Activated CD8-positive, alpha-beta memory T cell treated with anti-CD3 and anti-CD28 coated beads, Interleukin-2, amount 50 U/mL, for 24 hours (primary cell): ENCODE results near the gene PRR29.
"Not testable (repeated sequence)": the region's sequence is repeated elsewhere in the genome, so short reads cannot be mapped to it uniquely, and the experiment has no call there.

ENCODE experiments used
- DNase-seq: peaks from one replicate; pipeline ENCODE4 v3.0.0-alpha.2; 2020; ENCODE audit errors: extremely low read depth

The PRR29 gene

DNA sequence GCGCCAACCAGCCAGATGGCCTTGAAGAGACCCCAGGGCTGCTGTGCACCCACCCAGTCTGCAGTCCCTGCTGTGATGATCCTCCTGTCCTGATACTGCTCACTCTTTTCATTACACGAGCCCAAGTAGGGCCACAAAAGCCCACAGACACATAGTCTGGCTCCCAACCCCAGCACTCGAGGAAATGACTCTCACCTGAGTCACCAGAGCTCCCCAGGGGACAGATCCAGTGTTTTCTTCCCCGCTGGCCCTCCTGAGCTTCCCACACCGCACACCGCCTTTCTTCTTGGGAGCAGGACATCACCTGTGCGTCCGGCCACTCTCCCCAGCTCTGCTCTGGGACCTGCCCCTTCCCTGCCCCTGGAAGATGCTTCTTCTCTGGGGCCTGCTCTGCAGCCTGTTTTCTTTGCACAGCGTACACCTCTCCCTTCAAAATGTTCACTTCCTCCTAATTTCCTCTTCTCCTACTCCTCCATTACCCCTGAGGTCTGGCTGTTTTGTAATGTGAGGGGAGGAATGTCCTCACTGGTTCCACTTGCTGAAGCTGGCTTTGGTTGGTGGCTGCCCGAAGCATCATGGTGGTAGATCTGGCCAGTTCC, 23.5 kb upstream of the PRR29 start:
- DNase-seq = no peak

GRCh38 chr17:63975541-63976092, 22.5 kb upstream of the PRR29 start:
- DNase-seq = no peak

DNA sequence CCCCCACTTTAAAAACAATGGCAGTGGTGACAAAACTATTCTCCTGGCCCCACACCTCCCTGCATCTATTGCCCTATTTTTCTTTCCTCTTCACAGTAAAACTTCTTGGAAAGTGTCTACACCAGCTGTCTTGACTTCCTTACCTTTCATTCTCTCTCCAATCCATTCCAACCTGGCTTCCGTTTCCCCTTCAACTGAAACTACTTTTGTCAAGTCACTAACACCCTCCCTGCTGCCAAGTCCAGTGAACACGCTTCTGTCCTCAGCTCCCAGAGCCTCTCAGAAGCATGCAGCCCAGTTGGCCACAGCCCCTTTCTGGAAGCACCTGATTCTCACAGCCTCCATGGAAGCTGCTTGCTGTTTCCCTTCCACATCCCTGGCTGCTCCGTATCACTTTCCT, 21.4 kb upstream of the PRR29 start:
- no peak for DNase-seq

DNA sequence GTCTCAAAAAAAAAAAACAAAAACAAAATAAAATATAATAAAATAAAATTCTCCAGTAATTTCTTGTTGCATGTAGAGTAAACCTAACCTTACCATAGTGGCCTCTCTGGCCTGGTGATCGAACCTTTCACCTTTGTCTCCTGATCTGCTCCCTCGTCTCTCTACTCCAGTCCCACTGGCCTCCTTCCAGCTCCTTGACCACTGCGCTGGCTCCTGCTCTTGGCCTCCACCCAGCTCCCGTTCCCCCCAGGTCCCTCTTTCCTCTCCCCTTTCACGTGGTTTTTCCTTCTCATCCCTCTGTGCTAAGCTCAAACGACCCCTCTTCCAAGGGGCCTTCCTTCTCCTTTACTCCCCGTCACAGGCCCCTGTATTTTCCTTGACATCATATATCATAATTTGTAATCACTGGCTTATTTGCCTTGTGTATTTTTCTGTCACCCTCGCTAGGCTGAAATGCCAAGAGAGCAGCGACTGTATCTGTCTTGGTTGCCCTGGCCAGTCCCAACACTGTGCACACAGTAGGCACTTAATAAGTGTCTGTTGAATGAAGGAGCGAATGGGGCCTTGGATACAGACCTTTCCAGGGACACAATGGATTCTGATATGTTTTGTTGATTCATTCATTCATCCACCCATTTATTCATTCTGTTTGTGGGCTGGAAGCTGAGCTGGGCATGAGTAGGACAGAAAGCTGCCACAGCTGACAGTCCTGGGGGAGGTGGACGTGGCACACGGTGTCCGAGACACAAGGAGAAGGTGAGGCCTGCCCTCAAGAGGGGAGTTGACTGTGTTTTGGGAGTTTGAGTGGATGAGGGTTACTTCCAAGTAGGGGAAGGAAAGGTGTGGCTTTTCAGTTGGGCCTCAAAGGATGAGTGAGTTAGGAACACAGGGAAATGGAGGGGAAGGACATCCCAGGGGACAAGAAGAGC, 19.6 kb upstream of the PRR29 start:
- no peak for DNase-seq

DNA sequence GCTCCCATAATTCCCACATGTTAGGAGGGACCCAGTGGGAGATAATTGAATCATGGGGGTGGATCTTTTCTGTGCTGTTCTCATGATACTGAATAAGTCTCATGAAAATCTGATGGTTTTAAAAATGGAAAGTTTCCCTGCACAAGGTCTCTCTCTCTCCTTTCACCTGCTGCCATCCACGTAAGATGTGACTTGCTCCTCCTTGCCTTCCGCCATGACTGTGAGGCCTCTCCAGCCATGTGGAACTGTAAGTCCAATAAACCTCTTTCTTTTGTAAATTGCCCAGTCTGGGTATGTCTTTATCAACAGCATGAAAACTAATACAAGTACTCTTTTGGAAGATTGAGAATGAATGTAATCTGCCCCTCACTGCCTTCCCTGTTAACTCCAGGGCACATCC, 15.5 kb upstream of the PRR29 start:
- DNase-seq = not testable (repeated sequence)

GRCh38 chr17:63983320-63983719, 14.8 kb upstream of the PRR29 start:
- DNase-seq = no peak

GRCh38 chr17:63984236-63984635, 13.9 kb upstream of the PRR29 start:
- DNase-seq = no peak

DNA sequence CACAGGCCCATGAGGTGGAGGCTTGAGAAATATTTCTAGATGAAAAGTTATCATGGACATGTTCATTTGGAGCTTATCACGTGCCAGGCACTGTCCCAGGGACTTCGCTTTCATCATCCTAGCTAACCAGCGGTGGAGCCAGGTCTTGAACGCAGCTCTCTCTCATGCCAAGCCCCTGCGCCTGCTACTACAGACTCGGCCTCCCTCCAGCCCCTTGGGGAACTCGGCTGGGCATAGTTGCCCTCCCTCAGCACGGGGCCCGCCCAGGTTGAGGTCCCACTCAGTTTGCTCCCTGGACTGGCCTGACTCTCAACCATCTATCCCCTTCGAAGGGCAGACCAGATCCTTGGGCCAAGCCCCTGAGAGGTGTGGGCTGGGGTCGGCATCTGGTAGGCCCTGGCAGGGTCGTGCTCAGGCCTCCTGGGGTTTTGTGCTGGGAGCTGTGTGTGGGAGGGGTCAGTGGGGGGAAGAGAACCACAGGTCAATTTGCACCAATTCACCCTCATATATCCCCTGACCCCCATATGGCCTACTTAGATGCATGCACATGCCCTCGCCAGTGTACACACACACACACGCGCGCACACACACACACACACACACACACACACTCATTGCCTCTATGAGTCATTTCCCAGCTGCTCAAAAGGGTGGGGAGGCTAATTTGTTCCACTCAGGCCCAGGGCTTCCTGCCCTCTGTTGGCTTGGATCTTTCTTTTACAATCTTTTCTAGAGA, 13.3 kb upstream of the PRR29 start:
- no peak for DNase-seq

- no peak for DNase-seq
Observed at GRCh38 chr17:63985387-63986140, 12.6 kb upstream of the PRR29 start.

GRCh38 chr17:63986821-63987220, 11.3 kb upstream of the PRR29 start:
- no peak for DNase-seq

- no peak for DNase-seq
Observed at GRCh38 chr17:63987221-63988126, 10.7 kb upstream of the PRR29 start.

DNA sequence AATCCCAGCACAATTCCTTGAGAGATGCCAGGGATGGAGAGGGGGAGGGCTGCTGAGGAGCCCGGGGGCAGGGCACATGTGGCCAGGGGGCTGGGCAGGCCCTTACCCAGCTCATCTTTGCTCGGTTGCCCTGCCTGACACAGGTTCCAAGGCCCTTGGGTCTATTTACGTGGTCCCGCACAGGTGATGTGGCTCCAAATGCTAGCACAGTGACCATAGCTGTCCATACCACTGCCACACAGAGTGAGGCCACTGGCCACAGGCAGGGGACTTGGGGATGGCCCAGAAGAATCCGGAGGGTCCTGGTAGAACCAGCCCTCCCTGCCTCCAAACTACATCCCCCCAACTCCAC, 10.0 kb upstream of the PRR29 start:
- no peak for DNase-seq

- DNase-seq = no peak
Observed at GRCh38 chr17:63988741-63989621, 9.2 kb upstream of the PRR29 start.

DNA sequence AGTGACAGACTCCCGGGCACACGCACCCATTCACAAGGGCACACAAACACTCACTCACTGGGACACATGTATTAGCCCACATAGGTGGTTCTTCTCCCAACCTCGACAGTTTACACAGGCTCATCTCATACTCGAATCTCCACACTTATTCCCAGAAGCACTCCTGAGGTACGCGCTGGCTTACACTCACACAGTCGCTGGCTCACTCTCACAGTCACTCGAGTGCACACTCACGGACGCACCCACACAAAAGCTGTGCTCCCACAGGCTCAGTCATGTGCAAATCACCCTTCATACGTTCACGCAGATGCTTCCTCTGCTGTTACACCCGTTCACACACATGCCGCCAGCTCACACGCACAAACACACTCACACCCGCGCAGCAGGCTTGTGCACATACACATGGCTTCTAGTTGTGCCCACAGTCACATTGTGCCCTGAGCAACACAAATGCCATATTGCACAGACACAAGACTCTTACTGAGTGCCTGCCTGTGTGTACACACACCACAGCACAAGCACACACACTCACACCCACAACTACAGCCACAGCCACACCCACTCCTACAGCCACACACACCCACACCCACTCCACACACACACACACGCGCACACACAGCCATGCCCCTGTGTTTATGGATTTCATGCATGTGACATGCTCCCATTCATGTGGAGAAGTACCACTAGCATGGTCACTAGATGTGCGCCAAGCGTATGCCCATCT, 8.4 kb upstream of the PRR29 start:
- DNase-seq = no peak

- DNase-seq = no peak
Observed at GRCh38 chr17:63991611-63992010, 6.5 kb upstream of the PRR29 start.

GRCh38 chr17:63993368-63993985, 4.7 kb upstream of the PRR29 start:
- DNase-seq = no peak

DNA sequence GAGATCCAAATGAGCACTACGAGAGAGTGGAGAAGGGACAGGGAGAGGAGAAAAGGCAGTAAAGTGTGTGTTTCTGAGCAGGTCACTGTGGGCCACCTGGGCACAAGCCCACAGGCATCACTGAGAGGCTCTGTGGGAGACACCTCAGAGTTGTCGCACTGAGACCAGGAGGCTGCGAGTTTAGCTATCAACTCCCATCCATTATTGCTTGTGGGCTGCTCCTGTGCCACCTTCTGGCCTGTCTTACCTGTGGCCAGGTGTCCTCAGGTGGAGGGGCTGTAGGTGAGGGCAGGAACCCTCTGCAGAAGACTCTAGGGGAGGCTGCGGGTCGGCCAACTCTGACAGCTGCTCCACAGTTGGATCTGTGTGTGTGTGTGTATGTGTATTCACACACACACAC, 2.5 kb upstream of the PRR29 start:
- DNase-seq = no peak

GRCh38 chr17:63996430-63997182, 1.5 kb upstream of the PRR29 start:
- DNase-seq = no peak
